Measurements from ENCODE around the gene KIAA0513. TPM values are rescaled to one million over a fixed set of nuclear protein-coding genes. Genes with fewer than 3 reads are reported as not detected.

KIAA0513 gene
- total and polyA plus RNA-seq, 2 experiments from 2014 or later = 12.8 to 24.6 TPM

- no peak for DNase-seq (ENCODE audit: low read depth in 1 of 2, low spot score in 1 of 2)
- no peak for TF ChIP-seq CTCF (IDR thresholded peaks at IDR 0.05; ENCODE audit: low read depth, low read length)
- Histone ChIP-seq H3K27ac (peak overlapping the region; percentile 89), H3K4me1 (ENCODE audit: low read depth) (peaks cover 42% of the 10 kb centered on the region), H3K4me3 (no peak overlapping the region), H3K27me3 (no peaks in the 10 kb centered on the region), H3K9me3 (ENCODE audit: low read depth) (no peaks in the 10 kb centered on the region), H3K36me3 (no peaks in the 10 kb centered on the region)
Observed at GRCh38 chr16:85054948-85055492, 27.4 kb downstream of the KIAA0513 start.

- Histone ChIP-seq H3K27ac (peak overlapping the region; percentile 89), H3K36me3 (no peaks in the 10 kb centered on the region), H3K4me3 (no peak overlapping the region)
Observed at GRCh38 chr16:85055493-85056210, 28.1 kb downstream of the KIAA0513 start.

GRCh38 chr16:85056211-85056748 lies 28.7 kb downstream of the KIAA0513 start:
- H3K4me3 ChIP-seq = no peak overlapping the region
- no peaks in the 10 kb centered on the region for H3K9me3 ChIP-seq (ENCODE audit: low read depth)
- H3K36me3 ChIP-seq = no peaks in the 10 kb centered on the region
- peak; percentile 48 to 49 for DNase-seq (ENCODE audit: low read depth in 1 of 2, low spot score in 1 of 2)
- peak overlapping the region; percentile 89 for H3K27ac ChIP-seq
- peak; percentile 58 for TF ChIP-seq CTCF (IDR thresholded peaks at IDR 0.05; ENCODE audit: low read depth, low read length)
- no peaks in the 10 kb centered on the region for H3K27me3 ChIP-seq
- peaks cover 43% of the 10 kb centered on the region for H3K4me1 ChIP-seq (ENCODE audit: low read depth)

More at GRCh38 chr16:85055493-85056210, 28.1 kb downstream of the KIAA0513 start:
- TF ChIP-seq CTCF (IDR thresholded peaks at IDR 0.05; ENCODE audit: low read depth, low read length) = no peak
- Histone ChIP-seq H3K9me3 (ENCODE audit: low read depth) (no peaks in the 10 kb centered on the region), H3K27me3 (no peaks in the 10 kb centered on the region), H3K4me1 (ENCODE audit: low read depth) (peaks cover 42% of the 10 kb centered on the region)
- peak; percentile 61 to 72 for DNase-seq (ENCODE audit: low read depth in 1 of 2, low spot score in 1 of 2)

GRCh38 chr16:85057212-85057889 lies 29.8 kb downstream of the KIAA0513 start:
- Histone ChIP-seq H3K4me1 (ENCODE audit: low read depth) (peaks cover 54% of the 10 kb centered on the region), H3K27ac (peak overlapping the region; percentile 89), H3K9me3 (ENCODE audit: low read depth) (no peaks in the 10 kb centered on the region), H3K36me3 (no peaks in the 10 kb centered on the region), H3K27me3 (no peaks in the 10 kb centered on the region), H3K4me3 (no peak overlapping the region)
- DNase-seq (ENCODE audit: low read depth in 1 of 2, low spot score in 1 of 2) = peak in 1 of 2 donors; percentile 52
- TF ChIP-seq CTCF (IDR thresholded peaks at IDR 0.05; ENCODE audit: low read depth, low read length) = no peak

GRCh38 chr16:85057948-85058347 lies 30.4 kb downstream of the KIAA0513 start:
- peak in 1 of 2 donors; percentile 81 for DNase-seq (ENCODE audit: low read depth in 1 of 2, low spot score in 1 of 2)

More at GRCh38 chr16:85057948-85058347, 30.4 kb downstream of the KIAA0513 start:
- Histone ChIP-seq H3K27ac (peak overlapping the region; percentile 89), H3K27me3 (no peaks in the 10 kb centered on the region), H3K4me1 (ENCODE audit: low read depth) (peaks cover 60% of the 10 kb centered on the region), H3K36me3 (no peaks in the 10 kb centered on the region), H3K4me3 (no peak overlapping the region), H3K9me3 (ENCODE audit: low read depth) (no peaks in the 10 kb centered on the region)
- no peak for TF ChIP-seq CTCF (IDR thresholded peaks at IDR 0.05; ENCODE audit: low read depth, low read length)

Data from cardiac muscle cell (in vitro differentiated cells and primary cell).